GM10847 (cell line): Measurements from ENCODE around the gene TEX10.

Source experiments
- POLR2A ChIP-seq: IDR thresholded peaks from 2 replicates; pipeline ENCODE4 v1.6.1; 2011; ENCODE audit not compliant: insufficient read length; ENCODE audit errors: extremely low read depth

TEX10 gene

GRCh38 chr9:100357501-100357900 is 4.8 kb upstream of the TEX10 start:
- TF ChIP-seq POLR2A, result no peak

- no peak for TF ChIP-seq POLR2A
Observed at GRCh38 chr9:100355561-100355960, 2.8 kb upstream of the TEX10 start.

DNA sequence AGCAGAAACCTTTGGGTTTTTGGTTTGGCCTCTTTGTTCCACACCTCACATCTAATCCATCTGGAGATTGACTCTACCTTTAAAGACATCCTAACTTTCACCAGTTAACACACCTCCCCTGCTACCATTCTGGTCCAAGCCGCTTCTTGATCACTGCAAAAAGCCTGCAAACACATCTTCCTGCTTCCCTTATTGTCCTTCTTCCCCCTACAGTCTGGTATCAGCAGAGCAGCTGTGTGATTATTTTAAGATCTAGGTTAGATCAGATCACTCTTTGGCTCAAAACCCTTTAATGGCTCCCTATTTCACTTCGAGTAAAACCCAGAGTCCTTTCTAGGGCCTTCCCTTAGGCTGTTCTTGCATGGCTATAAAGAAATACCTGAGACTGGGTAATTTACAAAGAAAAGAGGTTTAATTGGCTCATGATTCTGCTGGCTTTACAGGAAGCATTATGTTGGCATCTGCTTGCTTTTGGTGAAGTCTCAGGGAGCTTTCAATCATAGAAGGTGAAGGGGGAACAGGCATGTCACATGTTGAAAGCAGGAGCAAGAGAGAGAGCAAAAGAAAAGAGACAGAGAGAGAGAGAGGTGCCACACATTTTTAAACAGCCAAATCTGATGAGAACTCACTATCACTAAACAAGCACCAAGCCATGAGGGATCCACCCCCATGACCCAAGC is 1.5 kb upstream of the TEX10 start:
- TF ChIP-seq POLR2A, result no peak

DNA sequence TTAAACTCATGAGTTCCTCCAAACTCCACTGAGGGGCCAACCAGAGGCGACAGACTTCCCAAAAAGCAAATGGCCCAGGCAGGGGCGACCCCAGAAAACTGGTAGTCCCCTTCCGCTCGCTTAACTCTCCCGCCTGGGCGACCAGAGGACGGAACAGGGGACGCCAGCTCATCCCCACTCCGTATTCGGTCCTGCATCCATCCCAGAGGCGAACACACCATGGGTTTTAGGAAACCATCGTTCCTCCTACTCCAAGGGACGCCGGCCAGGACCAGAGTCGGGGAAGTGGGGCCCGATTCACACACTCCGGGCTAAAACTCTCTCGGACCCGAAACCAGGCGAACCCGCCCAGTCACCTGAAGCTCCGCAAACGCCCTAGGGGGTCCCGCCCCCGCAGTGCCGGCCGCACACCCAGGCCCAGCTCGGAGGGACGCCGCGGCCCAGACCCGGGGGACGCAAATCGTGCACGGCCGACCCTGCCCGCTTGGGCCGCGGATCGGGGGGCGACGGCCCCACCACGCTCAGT is 478 bp downstream of the TEX10 start:
- TF ChIP-seq POLR2A, result no peak

- no peak for TF ChIP-seq POLR2A
Observed at GRCh38 chr9:100351508-100351907, 1.2 kb downstream of the TEX10 start.

DNA sequence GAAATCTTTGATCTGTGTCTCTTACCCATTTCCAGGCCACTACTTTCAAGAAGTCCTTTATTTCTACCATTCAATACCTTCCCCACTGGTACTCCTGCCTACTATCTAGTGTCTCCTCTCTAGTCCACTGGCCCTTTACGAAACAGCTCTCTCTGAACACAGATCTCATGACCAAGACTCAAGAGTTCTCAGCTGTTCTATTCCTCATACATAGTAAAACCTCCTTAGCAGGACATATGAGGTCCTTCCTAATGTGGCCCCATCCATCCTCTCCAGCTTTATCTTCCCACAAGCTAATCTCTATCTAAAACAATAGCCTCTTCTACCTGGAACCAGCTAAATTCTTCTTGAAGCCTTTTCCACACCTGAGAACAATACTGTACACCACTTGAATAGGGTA is 2.6 kb downstream of the TEX10 start:
- no peak for TF ChIP-seq POLR2A

DNA sequence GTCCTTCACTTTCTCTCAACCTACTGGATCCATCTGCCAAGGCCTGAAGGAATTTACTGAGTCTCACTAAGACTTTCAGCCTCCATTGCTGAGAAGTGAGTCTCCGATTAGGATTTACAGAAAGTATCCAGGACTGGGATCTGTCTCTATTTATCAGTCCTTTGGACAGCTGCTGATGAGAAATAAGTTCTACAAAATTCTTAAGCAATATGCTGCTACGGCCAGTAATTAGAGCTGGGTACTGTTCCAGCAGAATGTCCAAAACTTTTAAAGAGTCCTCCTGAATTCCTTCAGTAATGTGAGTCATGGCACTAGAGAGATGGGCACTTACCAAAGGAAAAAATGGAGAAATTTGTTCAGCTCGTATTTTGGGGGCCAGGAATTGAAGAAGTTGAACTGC is 5.9 kb downstream of the TEX10 start:
- TF ChIP-seq POLR2A, result no peak

GRCh38 chr9:100341889-100342288 is 10.9 kb downstream of the TEX10 start:
- no peak for TF ChIP-seq POLR2A

DNA sequence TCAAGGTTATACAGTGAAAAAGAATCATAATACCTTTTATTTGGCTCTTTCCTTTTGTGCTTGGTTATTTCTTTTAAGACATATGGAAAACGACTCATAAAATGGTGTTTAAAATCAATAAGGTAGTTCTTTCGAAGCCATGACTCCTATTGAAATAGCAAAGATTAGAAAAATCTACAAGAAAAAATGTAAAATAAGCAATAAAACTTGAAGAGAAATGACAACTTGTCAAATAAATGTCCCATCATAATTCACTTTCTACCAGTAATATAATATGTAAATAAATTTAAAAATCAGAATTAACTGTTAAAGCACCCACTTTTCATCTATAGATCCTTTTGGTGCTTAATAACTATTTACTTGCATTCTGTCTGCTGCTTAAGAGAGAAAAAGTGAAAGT is 12.5 kb downstream of the TEX10 start:
- no peak for TF ChIP-seq POLR2A

GRCh38 chr9:100324594-100325200 is 28.0 kb downstream of the TEX10 start:
- no peak for TF ChIP-seq POLR2A

DNA sequence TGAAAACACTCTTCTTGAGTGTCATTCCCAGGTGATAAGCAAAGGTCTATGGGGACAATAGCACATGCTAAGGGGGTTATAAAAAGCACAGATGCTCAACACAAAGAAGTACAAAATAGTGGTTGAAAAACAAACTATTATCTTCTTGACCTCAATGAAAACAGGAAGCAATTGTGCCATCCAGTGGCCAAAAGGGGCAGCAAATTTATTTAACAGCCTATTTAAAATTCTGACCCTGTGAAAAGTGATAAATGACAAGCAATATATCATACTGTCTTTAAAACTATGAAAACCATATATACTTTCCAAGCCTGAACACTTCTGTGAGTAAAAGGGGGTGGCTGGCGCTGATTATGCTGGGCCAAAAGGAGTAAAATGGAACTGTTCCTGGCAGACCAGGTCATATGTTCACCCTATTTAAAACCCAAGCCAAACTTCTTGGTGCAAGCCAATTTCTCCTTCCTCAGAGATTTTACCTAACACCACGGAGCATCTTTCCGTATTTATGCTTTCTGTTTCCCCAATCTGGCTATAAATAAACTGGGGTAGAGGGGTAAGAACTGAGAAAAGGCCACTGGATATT is 29.7 kb downstream of the TEX10 start:
- TF ChIP-seq POLR2A, result no peak

DNA sequence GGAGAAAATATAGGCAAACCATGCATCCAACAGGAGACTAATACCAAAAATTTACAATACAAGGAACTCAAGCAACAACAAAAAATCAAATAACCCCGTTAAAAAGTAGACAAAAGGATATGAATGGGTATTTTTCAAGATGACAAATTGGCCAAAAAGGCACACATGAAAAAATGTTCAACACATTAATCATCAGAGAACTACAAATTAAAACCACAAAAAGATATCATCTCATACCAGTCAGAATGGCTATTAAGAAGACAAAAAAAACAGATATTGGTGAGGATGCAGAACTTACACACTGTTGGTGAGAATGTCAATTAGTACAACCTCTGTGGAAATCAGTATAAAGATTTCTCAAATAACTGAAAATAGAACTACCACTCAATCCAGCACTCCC is 35.0 kb downstream of the TEX10 start:
- no peak for TF ChIP-seq POLR2A

DNA sequence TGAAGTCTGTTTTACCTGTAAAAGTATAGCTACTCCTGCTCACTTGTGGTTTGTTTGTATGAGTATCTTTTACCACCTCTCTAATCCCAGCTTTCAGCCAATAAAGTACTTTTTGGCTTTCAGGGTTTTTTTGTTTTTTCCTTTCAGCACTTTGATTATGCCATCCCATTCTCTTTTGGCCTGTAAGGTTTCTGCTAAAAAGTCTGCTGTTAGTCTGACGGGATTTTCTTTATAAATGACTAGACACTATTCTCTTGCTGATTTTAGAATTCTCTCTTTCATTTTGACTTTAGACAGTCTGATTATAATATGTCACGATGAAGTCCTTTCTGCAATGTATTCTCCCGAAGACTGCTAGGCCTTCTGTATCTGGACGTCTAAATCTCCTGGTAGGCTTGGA is 37.2 kb downstream of the TEX10 start:
- TF ChIP-seq POLR2A, result no peak

DNA sequence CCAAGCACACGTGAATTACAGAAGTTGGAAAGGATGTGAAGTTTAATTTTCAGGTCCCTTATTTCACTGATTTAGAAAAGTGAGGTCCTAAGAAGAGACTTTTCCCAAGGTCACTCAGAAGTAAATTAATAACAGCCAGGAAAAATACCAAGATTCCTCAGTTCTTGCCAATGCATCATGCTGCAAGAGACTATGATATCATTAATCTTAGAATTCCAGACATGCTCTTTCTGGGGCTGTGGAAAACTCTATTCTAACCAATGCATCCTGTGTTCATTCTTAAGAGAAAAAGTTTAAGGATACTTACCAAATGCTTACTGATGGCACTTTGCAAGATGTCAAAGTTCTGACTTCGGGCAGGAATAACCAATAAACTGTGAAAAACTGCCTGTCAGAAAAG is 42.8 kb downstream of the TEX10 start:
- no peak for TF ChIP-seq POLR2A

DNA sequence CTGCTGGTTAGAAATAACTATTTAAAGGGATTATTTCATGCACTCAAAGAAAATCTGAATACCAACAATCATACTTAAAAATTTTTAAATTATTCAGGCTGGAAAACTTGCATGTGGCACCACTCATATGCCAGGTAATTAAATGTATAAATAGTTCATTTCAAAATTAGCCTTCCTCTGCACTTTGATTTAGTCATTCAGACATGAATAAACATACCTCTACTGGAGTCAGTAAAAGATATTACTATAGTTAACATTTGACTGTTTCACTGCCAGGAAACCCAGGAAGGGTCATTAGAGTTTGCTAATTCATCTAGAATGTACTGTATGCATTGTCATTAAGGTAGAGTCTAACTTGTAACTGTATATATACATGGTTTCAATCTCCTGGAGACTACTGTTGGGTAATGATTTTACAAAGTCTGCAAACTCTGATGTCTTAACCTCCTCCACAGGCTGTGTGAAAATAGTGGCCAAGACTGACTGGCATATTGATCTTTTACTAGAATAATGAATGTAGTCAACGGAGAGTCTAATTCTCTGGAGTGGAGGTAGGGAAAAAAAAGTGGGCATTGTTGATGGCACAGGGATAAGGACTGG is 43.7 kb downstream of the TEX10 start:
- TF ChIP-seq POLR2A, result no peak

GRCh38 chr9:100307080-100307479 is 45.7 kb downstream of the TEX10 start:
- no peak for TF ChIP-seq POLR2A
